Panc1 (cell line): ENCODE data around the gene TPRG1. TPM values are rescaled to one million over a fixed set of nuclear protein-coding genes. Genes with fewer than 3 reads are reported as not detected.

Experiments
- ATAC-seq: fragments of 200-7000 bp; cut with Tn5 transposase; 2 replicates; pipeline ENCODE4 v1.9.1; 2020; ENCODE audit warnings: mild to moderate bottlenecking, moderate library complexity
- BruUV-seq: library from RNA; stranded (reverse); fragments of 400-500 nt; replicated peaks from 2 replicates; lab custom pipeline; 2021; lab: Mats Ljungman, UMichigan
- CTCF ChIA-PET: fragments of 300-600 bp; sonication (Branson Sonifier 250); formaldehyde crosslinking; loops from one replicate; lab custom pipeline; 2022; ENCODE audit warnings: antibody characterized with exemption; lab: Charles Lee
- POLR2A ChIA-PET: fragments of 300-600 bp; sonication (Branson Sonifier 250); formaldehyde crosslinking; loops from one replicate; lab custom pipeline; 2022; ENCODE audit warnings: antibody characterized with exemption; lab: Charles Lee
- DNase-seq: peaks from one replicate; pipeline ENCODE4 v3.0.0-alpha.2; 2010; ENCODE audit warnings: low read depth, low spot score
- H3K27ac ChIP-seq: 2 replicates; pipeline ENCODE4 v1.5.1; 2011; ENCODE audit warnings: mild to moderate bottlenecking, low read length, inconsistent platforms
- H3K27me3 ChIP-seq: fragments of 200-500 bp; sonication (Bioruptor generic); 2 replicates; pipeline ENCODE4 v1.6.0; 2014; ENCODE audit warnings: low read length, inconsistent platforms; ENCODE audit not compliant: control insufficient read depth, insufficient read depth
- H3K36me3 ChIP-seq: fragments of 200-500 bp; sonication (Bioruptor generic); 2 replicates; pipeline ENCODE4 v1.5.1; 2014; ENCODE audit warnings: inconsistent platforms, mild to moderate bottlenecking, low read length, moderate library complexity; ENCODE audit not compliant: control insufficient read depth, insufficient read depth
- H3K4me1 ChIP-seq: 2 replicates; pipeline ENCODE4 v1.5.1; 2011; ENCODE audit warnings: inconsistent platforms, mild to moderate bottlenecking, low read length, moderate library complexity; ENCODE audit not compliant: control insufficient read depth, insufficient read depth
- H3K4me3 ChIP-seq, 2 experiments: 2 replicates each; pipeline ENCODE4 v1.5.1; 2011 to 2012; ENCODE audit warnings: low read depth in 2 of 2, low read length in 2 of 2, mild to moderate bottlenecking in 2 of 2, inconsistent platforms in 1 of 2, moderate library complexity in 1 of 2
- H3K9me3 ChIP-seq: fragments of 200-500 bp; sonication (Bioruptor generic); 2 replicates; pipeline ENCODE4 v1.5.1; 2014; ENCODE audit warnings: low read depth, mild to moderate bottlenecking, inconsistent platforms, low read length, moderate library complexity; ENCODE audit not compliant: control insufficient read depth, insufficient read depth
- CTCF ChIP-seq: fragments of 450-650 bp; IDR thresholded peaks from 2 replicates; pipeline ENCODE4 v1.5.1; 2017; ENCODE audit warnings: mild to moderate bottlenecking
- POLR2AphosphoS5 ChIP-seq: IDR thresholded peaks from 2 replicates; pipeline ENCODE4 v1.6.1; 2012; ENCODE audit warnings: mild to moderate bottlenecking, low read depth, low read length, moderate library complexity
- REST ChIP-seq, 2 experiments: IDR thresholded peaks; 2 replicates each; pipeline ENCODE4 v1.6.1; 2011 to 2012; ENCODE audit warnings: low read depth in 2 of 2, control low read depth in 1 of 2, low read length in 1 of 2, mild to moderate bottlenecking in 1 of 2, moderate library complexity in 1 of 2; ENCODE audit not compliant: insufficient read depth in 1 of 2
- SIN3A ChIP-seq: IDR thresholded peaks from 2 replicates; pipeline ENCODE4 v1.6.1; 2012; ENCODE audit warnings: low read depth, mild to moderate bottlenecking, low read length, moderate library complexity, borderline replicate concordance; ENCODE audit not compliant: insufficient read depth
- TCF7L2 ChIP-seq: IDR thresholded peaks from 2 replicates; pipeline ENCODE4 v1.6.1; 2011; ENCODE audit warnings: mild to moderate bottlenecking, low read depth, low read length, inconsistent platforms
- in situ Hi-C: cut with HindIII; loops from 2 replicates; pipeline ENCODE4 v1.10.0; 2016; ENCODE audit warnings: low sequenced_read_pairs, low pct_unique_long_range_greater_than_20kb
- intact Hi-C: fragments of 100-400 bp; cut with micrococcal nuclease; formaldehyde crosslinking; loops from one replicate; pipeline ENCODE4 v1.10.0; 2022; ENCODE audit not compliant: unreplicated experiment
- total RNA-seq: library from RNA; stranded (reverse); gene quantifications from one replicate; pipeline ENCODE4 v1.2.1, GENCODE V29; 2021; ENCODE audit not compliant: unreplicated experiment

TPRG1 gene
- total RNA-seq, 1 experiment from 2014 or later: not detected

GRCh38 chr3:189188466-189188865, 16.7 kb downstream of the TPRG1 start:
- TF ChIP-seq POLR2AphosphoS5: no peak
- TF ChIP-seq TCF7L2: no peak
- no peak for TF ChIP-seq SIN3A
- no peak for TF ChIP-seq REST (IDR thresholded peaks at IDR 0.05; ENCODE audit: insufficient read depth in 1 of 2, low read depth in 2 of 2, low read length in 1 of 2)
- no peak for TF ChIP-seq CTCF
- Histone ChIP-seq H3K9me3 (no peaks in the 10 kb centered on the region; the same call in 1 of the 2 replicates), H3K36me3 (no peaks in the 10 kb centered on the region), H3K4me1 (no peaks in the 10 kb centered on the region), H3K27me3 (0 out of 2 replicates have a peak, but pooled peaks cover 4% of the 10 kb centered on the region), H3K4me3 (no peak overlapping the region), H3K27ac (no peak overlapping the region)
- ChIA-PET POLR2A (no interaction called here), CTCF (no interaction called here)
- ATAC-seq (peak; percentile 58; the same call in 1 of the 2 replicates), DNase-seq (no peak)
- in situ Hi-C loops (no loop called here), intact Hi-C loops (no loop called here)
- no TSS peak for BruUV-seq

GRCh38 chr3:189192725-189193124, 21.0 kb downstream of the TPRG1 start:
- no peaks in the 10 kb centered on the region for H3K36me3 ChIP-seq
- peaks cover 6% of the 10 kb centered on the region; the same call in 1 of the 2 replicates for H3K9me3 ChIP-seq
- no peak for DNase-seq
- POLR2A ChIA-PET: no interaction called here
- no TSS peak for BruUV-seq
- H3K27ac ChIP-seq: no peak overlapping the region
- CTCF ChIA-PET: interaction anchor here (0.6 kb wide), 1 partner anchor 1452 kb away, joined by 3 read pairs; no protein-coding TSS in a partner anchor
- intact Hi-C loops (no loop called here), in situ Hi-C loops (no loop called here)
- 0 out of 2 replicates have a peak, but pooled peaks cover 4% of the 10 kb centered on the region for H3K27me3 ChIP-seq
- H3K4me3 ChIP-seq: no peak overlapping the region
- no peak for TF ChIP-seq REST (IDR thresholded peaks at IDR 0.05; ENCODE audit: insufficient read depth in 1 of 2, low read depth in 2 of 2, low read length in 1 of 2)
- no peak for TF ChIP-seq SIN3A
- no peak for TF ChIP-seq POLR2AphosphoS5
- TF ChIP-seq CTCF: no peak
- TF ChIP-seq TCF7L2: no peak
- no peaks in the 10 kb centered on the region for H3K4me1 ChIP-seq
- ATAC-seq: no peak
